ENCODE measurements around the gene POLRMT.
A peak's percentile ranks its signal among the peaks of the same experiment; 100 is the strongest.

The POLRMT gene

DNA sequence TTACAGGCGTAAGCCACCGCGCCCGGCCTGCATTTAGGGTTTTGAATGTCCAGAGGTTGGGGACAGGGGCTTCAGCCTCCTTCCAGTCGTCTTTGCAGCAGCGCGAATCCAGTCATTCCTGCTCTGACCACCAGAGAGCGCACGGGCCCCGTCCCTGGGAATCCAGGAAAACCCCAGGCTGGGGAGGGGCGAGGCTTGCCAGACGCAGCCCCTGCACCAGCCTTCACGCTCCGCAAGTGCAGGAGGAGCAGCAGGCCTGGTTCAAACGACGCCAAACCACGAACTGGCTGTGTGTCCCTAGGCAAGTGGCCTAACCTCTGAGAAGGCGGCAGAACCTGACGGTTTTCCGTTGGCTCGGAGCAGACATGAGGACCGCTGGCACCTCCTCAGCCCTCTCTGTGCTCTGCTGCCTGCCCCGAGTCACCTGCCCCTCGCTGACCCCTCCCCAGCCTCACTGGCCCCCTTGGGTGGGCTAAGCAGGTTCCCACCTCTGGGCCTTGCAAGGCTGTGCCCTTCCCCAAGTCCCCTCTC lies 31.6 kb upstream of the POLRMT start:
- TF ChIP-seq, protein P1, sequence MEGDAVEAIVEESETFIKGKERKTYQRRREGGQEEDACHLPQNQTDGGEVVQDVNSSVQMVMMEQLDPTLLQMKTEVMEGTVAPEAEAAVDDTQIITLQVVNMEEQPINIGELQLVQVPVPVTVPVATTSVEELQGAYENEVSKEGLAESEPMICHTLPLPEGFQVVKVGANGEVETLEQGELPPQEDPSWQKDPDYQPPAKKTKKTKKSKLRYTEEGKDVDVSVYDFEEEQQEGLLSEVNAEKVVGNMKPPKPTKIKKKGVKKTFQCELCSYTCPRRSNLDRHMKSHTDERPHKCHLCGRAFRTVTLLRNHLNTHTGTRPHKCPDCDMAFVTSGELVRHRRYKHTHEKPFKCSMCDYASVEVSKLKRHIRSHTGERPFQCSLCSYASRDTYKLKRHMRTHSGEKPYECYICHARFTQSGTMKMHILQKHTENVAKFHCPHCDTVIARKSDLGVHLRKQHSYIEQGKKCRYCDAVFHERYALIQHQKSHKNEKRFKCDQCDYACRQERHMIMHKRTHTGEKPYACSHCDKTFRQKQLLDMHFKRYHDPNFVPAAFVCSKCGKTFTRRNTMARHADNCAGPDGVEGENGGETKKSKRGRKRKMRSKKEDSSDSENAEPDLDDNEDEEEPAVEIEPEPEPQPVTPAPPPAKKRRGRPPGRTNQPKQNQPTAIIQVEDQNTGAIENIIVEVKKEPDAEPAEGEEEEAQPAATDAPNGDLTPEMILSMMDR (conservative IDR thresholded peaks at IDR 0.05), result peak; percentile 97
- TF ChIP-seq ZFX (IDR thresholded peaks at IDR 0.05), result no peak
- H3K27ac ChIP-seq, result peak overlapping the region; percentile 24

DNA sequence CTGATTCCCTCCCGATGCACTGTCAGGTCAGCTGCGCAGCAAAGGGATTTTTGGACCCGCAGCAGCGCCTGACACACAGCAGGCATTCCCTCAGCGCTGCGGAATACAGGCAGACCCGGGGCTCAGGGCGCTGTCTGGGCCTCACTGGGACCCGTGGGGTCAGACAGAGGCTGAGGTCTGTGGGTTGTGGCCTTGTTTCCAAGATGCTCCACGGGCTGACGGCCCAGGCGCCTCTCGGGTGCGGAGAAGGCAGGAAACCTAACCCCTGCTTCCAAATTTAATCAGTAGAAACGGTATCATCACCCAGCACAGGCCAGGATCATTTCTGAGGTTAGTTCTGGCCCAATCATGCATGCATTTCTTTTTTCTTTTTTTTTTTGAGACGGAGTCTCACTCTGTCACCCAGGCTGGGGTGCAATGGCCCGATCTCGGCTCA lies 30.4 kb upstream of the POLRMT start:
- TF ChIP-seq, protein P1 (conservative IDR thresholded peaks at IDR 0.05), result no peak
- TF ChIP-seq ZFX (IDR thresholded peaks at IDR 0.05), result no peak
- H3K27ac ChIP-seq, result peak overlapping the region; percentile 100

DNA sequence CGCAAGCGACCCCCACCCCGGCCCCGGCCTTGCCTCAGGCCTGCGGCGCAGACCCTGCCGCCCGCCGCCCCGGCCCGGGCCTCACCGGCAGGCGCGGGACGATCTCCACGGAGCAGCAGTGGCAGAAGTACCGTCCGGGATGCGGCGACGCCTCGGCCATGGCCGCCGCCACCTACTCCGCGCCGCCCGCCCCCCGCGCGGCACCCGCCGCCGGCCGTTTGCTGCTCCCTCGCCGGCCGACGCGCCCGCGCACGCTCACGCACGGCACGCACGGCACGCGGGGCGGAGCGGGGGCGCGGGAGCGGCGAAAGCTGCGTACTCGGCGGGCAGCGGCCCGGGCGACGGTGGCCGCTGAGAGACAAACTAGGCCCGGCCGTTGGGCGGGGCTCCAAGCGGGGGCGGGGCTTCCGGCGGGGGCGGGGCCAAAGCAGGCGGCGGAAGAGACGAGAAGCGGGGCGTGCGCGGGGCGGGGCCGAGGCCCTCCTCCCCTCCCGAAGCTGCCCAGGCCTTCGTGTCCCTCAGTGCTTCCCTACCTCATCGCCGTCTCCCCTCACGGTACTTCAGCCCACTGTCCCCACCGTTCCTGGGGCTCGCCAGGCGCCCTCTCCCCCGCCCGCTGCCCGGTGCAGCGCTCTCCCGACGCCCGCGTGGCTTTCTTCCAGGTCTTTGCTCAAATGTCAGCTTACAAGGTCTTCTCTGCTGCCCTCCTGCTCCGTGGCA lies 29.8 kb upstream of the POLRMT start, which contains the start of gene RNF126:
Gene RNF126, minus strand, starts transcription at position 253 of the 720 bp plus-strand sequence. Its CDS starts 93 bp downstream, at position 160.
- TF ChIP-seq, protein P1 (conservative IDR thresholded peaks at IDR 0.05), result no peak
- peak; percentile 73; the same call in 1 of the 2 replicates for TF ChIP-seq ZFX (IDR thresholded peaks at IDR 0.05)
- peak within 1 kb of the TSS; percentile 100 for H3K27ac ChIP-seq

DNA sequence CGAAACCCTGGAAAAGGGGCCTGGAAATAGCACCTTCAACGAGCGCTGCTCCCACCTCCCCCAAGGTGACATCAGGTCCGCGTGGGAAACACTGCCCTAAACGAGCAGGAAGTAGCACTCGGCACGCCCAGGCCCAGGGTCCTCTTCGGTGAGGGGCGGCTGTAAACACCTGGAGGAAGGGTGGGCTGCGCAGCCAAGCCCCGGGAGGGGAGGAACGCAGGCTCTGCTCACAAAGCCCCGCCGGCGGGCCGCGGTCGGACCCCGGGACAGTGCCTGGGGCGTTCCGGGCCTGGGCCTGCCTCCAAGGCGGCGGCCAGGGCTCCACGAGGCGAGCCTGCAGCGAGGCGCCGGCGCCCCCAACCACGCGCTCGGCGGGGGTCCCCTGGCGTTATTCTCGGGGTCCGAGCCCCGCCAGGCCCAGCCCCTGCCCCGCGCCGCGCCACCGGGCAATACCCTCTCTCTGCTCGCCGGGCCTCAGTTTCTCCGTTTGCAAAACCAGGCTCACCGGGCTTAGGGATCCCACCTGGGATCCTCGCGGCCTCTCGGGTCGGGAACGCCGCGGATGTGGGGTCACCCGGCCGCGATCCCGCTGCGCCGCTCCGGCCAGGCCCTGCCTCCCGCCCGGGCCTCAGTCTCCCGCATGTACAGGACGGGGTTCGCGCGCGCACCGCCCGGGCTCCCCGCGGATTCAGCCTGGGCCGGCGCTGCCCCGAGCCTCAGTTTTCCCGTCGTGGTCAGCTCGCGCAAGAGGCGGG lies 29.0 kb upstream of the POLRMT start:
- H3K27ac ChIP-seq, result peak overlapping the region; percentile 100

DNA sequence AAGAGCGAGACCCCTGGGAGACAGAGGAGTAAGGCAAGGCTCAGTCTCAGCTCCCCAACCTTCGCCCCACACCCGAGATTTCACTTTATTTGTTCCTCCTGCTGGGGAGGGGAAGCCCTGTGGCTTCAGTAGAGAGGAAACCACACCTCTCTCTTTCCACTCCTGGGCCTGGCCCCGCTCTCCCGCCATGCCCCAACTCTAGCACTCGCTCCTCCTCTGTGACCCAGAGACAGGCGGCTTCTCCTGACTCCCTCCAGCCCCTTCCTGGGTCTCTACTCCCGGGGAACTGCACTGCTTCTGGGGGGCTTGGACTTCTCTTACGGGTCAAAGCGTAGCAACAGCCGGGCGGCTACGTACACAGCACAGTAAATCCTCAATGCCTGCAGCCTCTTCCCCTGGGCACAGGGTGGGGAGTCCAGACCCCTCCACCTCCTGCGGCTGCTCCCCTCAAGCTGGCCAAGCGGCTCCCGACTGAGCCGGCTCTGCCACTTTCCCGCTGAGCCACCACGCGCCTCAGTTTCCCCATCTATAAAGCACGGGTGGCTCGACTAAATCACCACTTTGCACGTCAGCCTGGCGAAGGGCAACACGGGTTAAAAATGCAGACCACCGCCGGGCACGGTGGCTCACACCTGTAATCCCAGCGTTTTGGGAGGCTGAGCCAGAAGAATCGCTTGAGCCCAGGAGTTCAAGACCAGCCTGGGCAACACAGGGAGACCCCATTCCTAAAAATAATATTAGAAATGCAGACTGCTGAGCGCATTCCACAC lies 28.3 kb upstream of the POLRMT start:
- peak overlapping the region; percentile 100 for H3K27ac ChIP-seq
- no peak for TF ChIP-seq ZFX (IDR thresholded peaks at IDR 0.05)
- TF ChIP-seq, protein P1 (conservative IDR thresholded peaks at IDR 0.05), result no peak

More for the DNA sequence above, 29.0 kb upstream of the POLRMT start:
- peak; percentile 91 for TF ChIP-seq ZFX (IDR thresholded peaks at IDR 0.05)
- TF ChIP-seq, protein P1 (conservative IDR thresholded peaks at IDR 0.05), result no peak

DNA sequence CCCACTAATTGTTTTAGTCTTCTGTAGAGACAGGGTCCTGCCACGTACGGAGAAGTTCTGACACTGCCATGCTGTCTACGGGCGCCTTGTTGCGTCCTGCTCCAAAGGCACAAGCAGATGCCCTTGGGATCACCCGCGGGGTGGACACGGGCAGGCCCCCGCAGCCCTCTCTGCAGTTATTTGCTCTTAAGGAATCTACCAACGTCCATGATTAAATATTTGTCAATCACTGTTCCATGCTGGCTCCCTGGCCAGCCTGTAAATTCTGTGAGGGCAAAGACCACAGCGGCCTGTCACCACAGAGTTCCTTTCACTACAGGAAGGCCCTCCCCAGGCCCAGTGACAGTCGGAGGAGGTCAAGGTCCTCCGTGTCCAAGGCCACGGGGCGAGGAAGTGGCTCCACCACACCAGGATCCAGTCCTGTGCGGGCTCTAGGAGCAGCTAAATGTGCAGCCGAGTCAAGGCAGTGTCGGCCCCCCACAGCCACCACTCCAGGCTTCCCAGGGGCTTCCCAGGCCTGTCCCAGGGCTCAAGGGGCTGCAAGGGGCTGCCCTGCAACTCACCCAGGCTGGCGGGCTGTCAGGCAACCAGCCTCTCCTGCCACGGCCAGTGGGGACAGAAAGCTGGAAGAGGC lies 27.6 kb upstream of the POLRMT start:
- no peak for TF ChIP-seq ZFX (IDR thresholded peaks at IDR 0.05)
- TF ChIP-seq, protein P1 (conservative IDR thresholded peaks at IDR 0.05), result no peak

More for the DNA sequence above, 27.6 kb upstream of the POLRMT start:
- peak overlapping the region; percentile 100 for H3K27ac ChIP-seq

Data from C4-2B (cell line).